ENCODE data around the gene C16orf87.

C16orf87 gene

DNA sequence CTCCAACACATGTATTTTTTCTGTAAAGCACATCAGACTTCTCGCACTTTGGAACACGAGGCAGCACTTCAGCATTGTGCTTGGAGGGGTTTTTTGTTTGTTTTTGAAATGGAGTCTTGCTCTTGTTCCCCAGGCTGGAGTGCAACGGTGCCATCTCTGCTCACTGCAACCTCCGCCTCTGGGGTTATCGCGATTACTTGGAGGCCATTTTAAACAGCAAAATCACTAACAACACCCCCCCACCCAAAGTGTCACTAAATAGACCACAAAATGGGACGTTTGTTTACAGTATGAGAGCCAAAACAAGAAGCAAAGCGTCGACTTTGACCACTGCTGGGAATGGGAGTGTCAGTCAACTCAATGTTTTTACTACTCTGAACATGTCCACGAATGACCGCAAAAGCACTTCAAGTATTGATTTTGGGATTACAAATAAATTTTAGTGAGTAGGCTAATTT, 9.0 kb upstream of the C16orf87 start:
- DNase-seq (ENCODE audit: extremely low read depth, low read depth), result no peak
- TF ChIP-seq, protein P1, sequence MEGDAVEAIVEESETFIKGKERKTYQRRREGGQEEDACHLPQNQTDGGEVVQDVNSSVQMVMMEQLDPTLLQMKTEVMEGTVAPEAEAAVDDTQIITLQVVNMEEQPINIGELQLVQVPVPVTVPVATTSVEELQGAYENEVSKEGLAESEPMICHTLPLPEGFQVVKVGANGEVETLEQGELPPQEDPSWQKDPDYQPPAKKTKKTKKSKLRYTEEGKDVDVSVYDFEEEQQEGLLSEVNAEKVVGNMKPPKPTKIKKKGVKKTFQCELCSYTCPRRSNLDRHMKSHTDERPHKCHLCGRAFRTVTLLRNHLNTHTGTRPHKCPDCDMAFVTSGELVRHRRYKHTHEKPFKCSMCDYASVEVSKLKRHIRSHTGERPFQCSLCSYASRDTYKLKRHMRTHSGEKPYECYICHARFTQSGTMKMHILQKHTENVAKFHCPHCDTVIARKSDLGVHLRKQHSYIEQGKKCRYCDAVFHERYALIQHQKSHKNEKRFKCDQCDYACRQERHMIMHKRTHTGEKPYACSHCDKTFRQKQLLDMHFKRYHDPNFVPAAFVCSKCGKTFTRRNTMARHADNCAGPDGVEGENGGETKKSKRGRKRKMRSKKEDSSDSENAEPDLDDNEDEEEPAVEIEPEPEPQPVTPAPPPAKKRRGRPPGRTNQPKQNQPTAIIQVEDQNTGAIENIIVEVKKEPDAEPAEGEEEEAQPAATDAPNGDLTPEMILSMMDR (IDR thresholded peaks at IDR 0.05; ENCODE audit: low read depth, low read length), result no peak

DNA sequence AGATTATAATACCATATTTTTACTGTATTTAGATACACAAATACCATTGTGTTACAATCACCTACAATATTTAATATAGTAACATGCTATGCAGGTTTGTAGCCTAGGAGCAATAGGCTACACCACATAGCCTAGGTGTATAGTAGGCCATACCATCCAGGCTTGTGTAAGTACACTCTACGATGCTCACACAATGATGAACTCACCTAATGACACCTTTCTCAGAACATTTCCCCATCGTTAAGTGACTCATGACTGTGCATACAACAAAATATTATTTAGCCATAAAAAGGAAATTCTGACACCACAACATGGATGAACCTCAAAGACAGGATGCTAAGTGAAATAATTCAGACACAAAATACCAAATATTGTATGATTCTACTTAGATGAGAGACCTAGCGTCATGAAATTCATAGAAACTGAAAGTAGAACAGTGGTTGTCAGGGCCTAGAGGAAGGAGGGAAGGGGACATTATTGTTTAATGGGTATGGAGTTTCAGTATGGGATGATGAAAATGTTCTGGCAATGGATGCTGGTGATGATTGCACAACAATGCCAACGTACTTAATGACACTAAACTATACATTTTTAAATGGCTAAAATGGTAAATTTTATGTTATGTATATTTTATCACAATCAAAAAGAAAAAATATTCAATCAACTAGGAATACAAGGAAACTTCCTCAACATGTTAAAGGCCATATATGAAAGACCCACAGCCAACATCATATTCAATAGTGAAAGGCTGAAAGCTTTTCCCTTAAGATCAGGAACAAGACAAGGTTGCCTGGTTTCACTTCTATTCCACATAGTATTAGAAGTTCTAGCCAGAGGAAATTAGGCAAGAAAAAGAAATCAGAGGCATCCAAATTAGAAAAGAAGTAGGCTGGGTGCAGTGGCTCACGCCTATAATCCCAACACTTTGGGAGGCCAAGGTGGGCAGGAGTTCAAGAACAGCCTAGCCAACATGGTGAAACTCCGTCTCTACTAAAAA, 5.9 kb upstream of the C16orf87 start:
- DNase-seq (ENCODE audit: extremely low read depth, low read depth), result no peak
- TF ChIP-seq, protein P1 (IDR thresholded peaks at IDR 0.05; ENCODE audit: low read depth, low read length), result no peak

DNA sequence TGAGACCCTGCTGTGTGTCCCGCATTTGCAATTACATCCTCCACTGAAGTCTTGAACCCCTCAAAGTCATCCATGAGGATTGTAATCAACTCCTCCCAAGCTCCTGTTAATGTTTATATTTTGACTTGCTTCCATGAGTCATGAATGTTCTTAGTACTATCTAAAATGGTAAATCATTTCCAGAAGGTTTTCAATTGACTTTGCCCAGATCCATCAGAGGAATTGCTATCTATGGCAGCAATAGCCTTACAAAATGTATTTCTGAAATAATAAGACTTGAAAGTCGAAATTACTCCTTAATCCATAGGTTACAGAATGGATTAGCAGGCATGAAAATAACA, 2.5 kb upstream of the C16orf87 start:
- TF ChIP-seq, protein P1 (IDR thresholded peaks at IDR 0.05; ENCODE audit: low read depth, low read length), result no peak
- no peak for DNase-seq (ENCODE audit: extremely low read depth, low read depth)

DNA sequence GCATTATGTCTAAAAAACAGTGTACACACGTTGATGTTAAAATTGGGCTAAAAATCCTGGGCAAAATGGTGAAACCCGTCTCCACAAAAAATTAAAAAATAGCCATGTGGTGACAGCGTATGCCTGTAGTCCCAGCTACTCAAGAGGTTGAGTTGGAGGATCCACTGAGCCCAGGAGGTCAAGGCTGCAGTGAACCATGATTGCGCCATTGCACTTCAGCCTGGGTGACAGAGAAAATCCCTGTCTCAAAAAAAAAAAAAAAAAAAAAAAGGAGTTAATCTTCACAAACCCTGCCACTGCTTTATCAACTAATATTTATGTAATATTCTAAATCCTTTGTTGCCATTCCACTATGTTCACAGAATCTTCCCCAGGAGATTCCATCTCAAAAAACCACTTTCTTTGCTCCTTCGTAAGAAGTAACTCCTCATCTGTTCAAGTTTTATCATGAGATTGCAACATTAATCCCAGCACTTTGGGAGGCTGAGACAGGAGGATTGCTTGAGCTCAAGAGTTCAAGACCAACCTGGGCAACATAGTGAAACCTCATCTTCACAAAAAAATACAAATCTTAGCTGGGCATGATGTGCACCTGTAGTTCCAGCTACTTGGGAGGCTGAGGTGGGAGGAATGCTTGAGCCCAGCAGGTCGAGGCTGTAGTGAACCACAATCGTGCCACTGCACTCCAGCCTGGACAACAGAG, 1.9 kb upstream of the C16orf87 start:
- TF ChIP-seq, protein P1 (IDR thresholded peaks at IDR 0.05; ENCODE audit: low read depth, low read length), result no peak
- DNase-seq (ENCODE audit: extremely low read depth, low read depth), result no peak

DNA sequence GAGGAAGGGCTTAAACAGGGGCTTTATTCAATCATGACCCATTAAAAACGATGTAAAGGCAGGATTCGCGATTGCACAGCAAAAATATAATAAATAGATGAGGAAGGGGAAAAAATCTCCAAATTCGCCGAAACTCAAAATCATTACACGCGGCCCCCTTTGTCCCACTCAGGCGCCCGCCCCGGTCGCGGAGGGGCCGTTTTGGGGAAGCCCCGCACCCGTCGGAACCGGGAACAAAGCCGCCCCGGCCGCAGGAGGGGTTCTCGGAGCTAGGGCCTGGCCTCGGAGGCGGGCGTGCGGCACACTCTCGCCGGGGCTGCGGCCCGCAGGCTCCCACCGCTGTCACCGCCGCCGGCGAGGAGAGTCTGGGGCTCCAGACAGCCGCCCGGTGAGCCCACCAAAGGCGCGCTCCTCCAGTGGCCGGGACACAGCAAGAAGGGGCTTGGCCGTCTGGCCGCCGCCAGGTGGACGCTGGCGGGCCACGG, 521 bp downstream of the C16orf87 start:
- DNase-seq (ENCODE audit: extremely low read depth, low read depth), result no peak

DNA sequence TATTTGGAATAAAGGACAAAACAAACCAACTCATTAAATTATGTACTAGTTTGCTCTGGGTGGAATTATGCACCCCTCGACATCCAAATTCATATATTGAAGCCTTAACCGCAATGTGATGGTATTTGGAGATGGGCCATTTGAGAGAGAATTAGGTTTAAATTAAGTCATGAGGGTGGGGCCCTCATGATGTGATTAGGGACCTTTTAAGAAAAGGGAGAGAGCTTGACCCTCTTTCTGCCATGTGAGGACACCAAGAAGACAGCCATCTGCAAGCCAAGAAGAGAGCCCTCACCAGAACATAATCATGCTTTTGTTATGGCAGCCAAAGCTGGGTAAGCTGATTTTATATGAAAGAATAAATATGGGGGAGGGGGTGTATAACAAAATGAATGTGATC, 2.0 kb downstream of the C16orf87 start:
- DNase-seq (ENCODE audit: extremely low read depth, low read depth), result no peak
- TF ChIP-seq, protein P1 (IDR thresholded peaks at IDR 0.05; ENCODE audit: low read depth, low read length), result no peak

More for the DNA sequence above, 521 bp downstream of the C16orf87 start:
- TF ChIP-seq, protein P1 (IDR thresholded peaks at IDR 0.05; ENCODE audit: low read depth, low read length), result no peak

DNA sequence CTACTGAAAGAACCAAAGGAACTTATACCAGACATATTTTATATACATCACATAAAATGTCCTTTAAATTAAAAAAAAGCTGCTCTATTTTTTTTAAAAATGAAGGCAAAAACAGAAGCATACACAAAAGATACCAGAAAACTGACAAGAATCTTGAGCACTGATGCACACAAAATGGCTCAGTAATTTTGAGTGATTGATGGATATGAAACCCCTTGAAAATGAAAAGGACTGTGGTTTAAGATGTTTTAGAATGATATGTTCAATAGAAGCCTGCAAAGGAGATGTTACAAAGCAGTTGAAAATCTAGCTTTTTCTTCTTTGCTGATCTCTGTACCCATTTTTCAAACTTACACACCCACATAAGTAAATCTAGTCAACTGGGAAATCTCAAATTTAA, 2.7 kb downstream of the C16orf87 start:
- TF ChIP-seq, protein P1 (IDR thresholded peaks at IDR 0.05; ENCODE audit: low read depth, low read length), result no peak
- DNase-seq (ENCODE audit: extremely low read depth, low read depth), result no peak
